ENCODE results near the gene ALOX12B. TPM values are rescaled to one million over a fixed set of nuclear protein-coding genes. Genes with fewer than 3 reads are reported as not detected.
"Not testable (repeated sequence)": the region's sequence is repeated elsewhere in the genome, so short reads cannot be mapped to it uniquely, and the experiment has no call there.

ALOX12B gene
- total RNA-seq, 1 donor = not detected

- DNase-seq (ENCODE audit: low read depth) = no peak
- no peak overlapping the region for H3K4me3 ChIP-seq (ENCODE audit: low read depth, low read length)
- TF ChIP-seq, protein P1, sequence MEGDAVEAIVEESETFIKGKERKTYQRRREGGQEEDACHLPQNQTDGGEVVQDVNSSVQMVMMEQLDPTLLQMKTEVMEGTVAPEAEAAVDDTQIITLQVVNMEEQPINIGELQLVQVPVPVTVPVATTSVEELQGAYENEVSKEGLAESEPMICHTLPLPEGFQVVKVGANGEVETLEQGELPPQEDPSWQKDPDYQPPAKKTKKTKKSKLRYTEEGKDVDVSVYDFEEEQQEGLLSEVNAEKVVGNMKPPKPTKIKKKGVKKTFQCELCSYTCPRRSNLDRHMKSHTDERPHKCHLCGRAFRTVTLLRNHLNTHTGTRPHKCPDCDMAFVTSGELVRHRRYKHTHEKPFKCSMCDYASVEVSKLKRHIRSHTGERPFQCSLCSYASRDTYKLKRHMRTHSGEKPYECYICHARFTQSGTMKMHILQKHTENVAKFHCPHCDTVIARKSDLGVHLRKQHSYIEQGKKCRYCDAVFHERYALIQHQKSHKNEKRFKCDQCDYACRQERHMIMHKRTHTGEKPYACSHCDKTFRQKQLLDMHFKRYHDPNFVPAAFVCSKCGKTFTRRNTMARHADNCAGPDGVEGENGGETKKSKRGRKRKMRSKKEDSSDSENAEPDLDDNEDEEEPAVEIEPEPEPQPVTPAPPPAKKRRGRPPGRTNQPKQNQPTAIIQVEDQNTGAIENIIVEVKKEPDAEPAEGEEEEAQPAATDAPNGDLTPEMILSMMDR (IDR thresholded peaks at IDR 0.05; ENCODE audit: insufficient read depth, low read length) = no peak
Observed at GRCh38 chr17:8064561-8065019, 22.9 kb downstream of the ALOX12B start.

GRCh38 chr17:8063761-8064534 is 23.6 kb downstream of the ALOX12B start:
- DNase-seq (ENCODE audit: low read depth) = no peak
- H3K4me3 ChIP-seq (ENCODE audit: low read depth, low read length) = no peak overlapping the region
- TF ChIP-seq, protein P1 (IDR thresholded peaks at IDR 0.05; ENCODE audit: insufficient read depth, low read length) = no peak

DNA sequence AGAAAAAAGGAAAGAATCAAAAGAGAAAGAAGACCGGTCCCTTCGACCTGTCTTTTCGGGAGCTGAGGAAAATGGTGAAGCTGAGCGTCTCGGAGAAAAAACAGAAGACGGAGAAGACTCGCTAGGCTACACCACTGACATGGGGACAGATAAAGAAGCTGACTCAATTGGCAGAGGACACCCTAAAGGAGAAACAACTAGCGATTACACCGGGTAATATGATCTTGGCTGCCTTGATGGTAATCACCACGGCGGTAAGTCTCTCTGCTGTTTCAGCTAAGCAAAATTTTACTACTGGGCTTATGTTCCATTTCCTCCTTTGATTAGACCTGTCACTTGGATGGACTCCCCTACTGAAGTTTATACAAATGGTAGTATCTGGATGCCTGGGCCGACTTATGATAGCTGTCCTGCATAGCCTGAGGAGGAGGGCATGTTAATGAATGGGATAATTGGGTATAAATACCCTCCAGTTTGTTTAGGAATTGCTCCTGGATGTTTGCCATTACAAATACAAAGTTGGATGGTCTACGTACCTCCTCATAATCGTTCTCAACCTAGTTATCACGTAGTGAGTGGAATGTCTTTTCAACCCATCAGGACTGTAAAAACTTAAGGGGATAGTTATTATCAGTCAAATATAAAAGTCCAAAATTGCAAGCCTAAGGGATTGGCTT is 24.6 kb downstream of the ALOX12B start:
- TF ChIP-seq, protein P1 (IDR thresholded peaks at IDR 0.05; ENCODE audit: insufficient read depth, low read length) = no peak
- H3K4me3 ChIP-seq (ENCODE audit: low read depth, low read length) = peak overlapping the region; percentile 38
- peak; percentile 20 for DNase-seq (ENCODE audit: low read depth)

GRCh38 chr17:8062435-8062806 is 25.1 kb downstream of the ALOX12B start:
- DNase-seq (ENCODE audit: low read depth) = peak; percentile 62
- no peak overlapping the region for H3K4me3 ChIP-seq (ENCODE audit: low read depth, low read length)
- TF ChIP-seq, protein P1 (IDR thresholded peaks at IDR 0.05; ENCODE audit: insufficient read depth, low read length) = no peak

GRCh38 chr17:8061851-8062250 is 25.7 kb downstream of the ALOX12B start:
- not testable (repeated sequence) for DNase-seq (ENCODE audit: low read depth)

DNA sequence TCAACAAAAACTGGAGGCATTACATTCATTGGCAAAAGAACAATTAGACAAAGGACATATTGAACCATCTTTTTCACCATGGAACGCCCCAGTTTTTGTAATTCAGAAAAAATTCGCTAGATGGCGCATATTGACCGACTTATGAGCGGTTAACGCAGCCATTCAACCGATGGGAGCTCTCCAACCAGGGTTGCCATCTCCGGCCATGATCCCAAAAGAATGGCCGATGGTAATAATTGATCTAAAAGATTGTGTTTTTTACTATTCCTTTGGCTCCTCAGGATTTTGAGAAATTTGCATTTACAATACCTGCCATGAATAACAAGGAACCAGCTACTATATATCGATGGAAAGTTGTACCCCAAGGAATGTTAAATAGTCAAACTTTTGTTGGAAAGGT is 27.2 kb downstream of the ALOX12B start:
- DNase-seq (ENCODE audit: low read depth) = peak; percentile 80
- TF ChIP-seq, protein P1 (IDR thresholded peaks at IDR 0.05; ENCODE audit: insufficient read depth, low read length) = peak; percentile 65
- H3K4me3 ChIP-seq (ENCODE audit: low read depth, low read length) = no peak overlapping the region

More at GRCh38 chr17:8061851-8062250, 25.7 kb downstream of the ALOX12B start:
- H3K4me3 ChIP-seq (ENCODE audit: low read depth, low read length) = not testable (repeated sequence)

- DNase-seq (ENCODE audit: low read depth) = no peak
- TF ChIP-seq, protein P1 (IDR thresholded peaks at IDR 0.05; ENCODE audit: insufficient read depth, low read length) = no peak
- no peak overlapping the region for H3K4me3 ChIP-seq (ENCODE audit: low read depth, low read length)
Observed at GRCh38 chr17:8059131-8059530, 28.4 kb downstream of the ALOX12B start.
